Measurements from ENCODE around the gene TAOK2. TPM values are rescaled to one million over a fixed set of nuclear protein-coding genes. Genes with fewer than 3 reads are reported as not detected.

TAOK2 gene
- total RNA-seq, 1 experiment from 2014 or later: 56.7 TPM

DNA sequence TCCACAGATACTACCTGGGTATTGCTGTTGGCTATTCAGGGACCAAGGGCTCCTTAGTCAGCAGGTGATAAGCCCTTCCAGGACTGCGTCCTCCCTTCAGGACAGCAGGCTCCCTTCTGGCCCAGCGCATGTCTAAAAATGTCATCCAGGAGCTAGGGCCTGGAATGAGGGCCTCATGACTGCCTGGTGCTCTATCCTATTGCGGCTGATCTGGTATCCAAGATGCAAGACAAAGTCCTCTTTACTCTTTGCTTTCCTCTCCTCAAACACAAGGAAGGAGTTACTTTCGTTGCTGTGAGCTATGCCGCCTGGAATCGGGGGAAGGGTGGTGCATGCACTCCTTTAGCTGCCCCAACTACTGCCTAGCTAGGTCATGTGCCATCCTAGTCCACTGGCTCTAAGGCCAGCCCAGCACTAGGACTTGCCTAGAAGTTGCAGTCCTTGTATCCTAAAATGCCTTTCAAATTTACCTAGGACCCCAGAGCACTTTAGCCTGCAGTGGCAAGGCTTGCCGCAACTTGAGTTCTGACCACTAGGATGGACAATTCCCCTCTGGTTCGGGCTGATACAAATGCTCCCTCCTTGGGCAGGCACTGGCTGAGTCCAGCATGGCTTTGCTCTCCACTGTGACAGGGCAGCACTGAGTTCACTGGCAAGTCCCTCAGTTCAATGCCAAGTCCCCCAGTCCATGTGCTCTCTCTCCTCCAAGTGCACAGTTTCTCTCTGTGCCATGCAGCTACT lies 21.9 kb upstream of the TAOK2 start:
- DNase-seq (ENCODE audit: low read depth, low spot score) (no peak), ATAC-seq (peak; percentile 66)
- Histone ChIP-seq H3K27me3 (ENCODE audit: insufficient read depth, low read length) (no peaks in the 10 kb centered on the region), H2AFZ (ENCODE audit: low read depth, low read length, poor library complexity, severe bottlenecking) (no peak overlapping the region), H3K36me3 (ENCODE audit: control insufficient read depth in 1 of 2, insufficient read depth in 2 of 2, low read length in 2 of 2) (no peaks in the 10 kb centered on the region), H3K4me1 (ENCODE audit: control insufficient read depth in 1 of 2, insufficient read depth in 2 of 2, low read length in 2 of 2) (no peaks in the 10 kb centered on the region), H3K27ac (ENCODE audit: low read depth, low read length) (no peak overlapping the region), H3K4me3 (replicated peaks in 1 of 2; ENCODE audit: low read depth in 1 of 2, low read length in 2 of 2) (no peak overlapping the region), H3K4me2 (ENCODE audit: low read length) (no peak overlapping the region), H3K79me2 (ENCODE audit: insufficient read depth, low read length) (no peaks in the 10 kb centered on the region), H3K9ac (ENCODE audit: low read length) (no peak overlapping the region), H3K9me2 (ENCODE audit: insufficient read depth) (no peaks in the 10 kb centered on the region), H3K9me3 (ENCODE audit: control insufficient read depth in 1 of 2, insufficient read depth in 1 of 2, low read depth in 1 of 2, low read length in 2 of 2) (no peaks in the 10 kb centered on the region), H4K20me1 (ENCODE audit: insufficient read depth) (no peaks in the 10 kb centered on the region)
- ChIA-PET CTCF (no interaction called here), RAD21 (ENCODE audit: low non-redundant PET in 1 of 2, low total read pairs in 2 of 2, uncharacterized antibody in 2 of 2, unreplicated experiment in 2 of 2) (no interaction called here), POLR2A (no interaction called here)
- TF ChIP-seq, protein P1, sequence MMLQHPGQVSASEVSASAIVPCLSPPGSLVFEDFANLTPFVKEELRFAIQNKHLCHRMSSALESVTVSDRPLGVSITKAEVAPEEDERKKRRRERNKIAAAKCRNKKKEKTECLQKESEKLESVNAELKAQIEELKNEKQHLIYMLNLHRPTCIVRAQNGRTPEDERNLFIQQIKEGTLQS (IDR thresholded peaks at IDR 0.05): no peak
- TF ChIP-seq, protein P2, sequence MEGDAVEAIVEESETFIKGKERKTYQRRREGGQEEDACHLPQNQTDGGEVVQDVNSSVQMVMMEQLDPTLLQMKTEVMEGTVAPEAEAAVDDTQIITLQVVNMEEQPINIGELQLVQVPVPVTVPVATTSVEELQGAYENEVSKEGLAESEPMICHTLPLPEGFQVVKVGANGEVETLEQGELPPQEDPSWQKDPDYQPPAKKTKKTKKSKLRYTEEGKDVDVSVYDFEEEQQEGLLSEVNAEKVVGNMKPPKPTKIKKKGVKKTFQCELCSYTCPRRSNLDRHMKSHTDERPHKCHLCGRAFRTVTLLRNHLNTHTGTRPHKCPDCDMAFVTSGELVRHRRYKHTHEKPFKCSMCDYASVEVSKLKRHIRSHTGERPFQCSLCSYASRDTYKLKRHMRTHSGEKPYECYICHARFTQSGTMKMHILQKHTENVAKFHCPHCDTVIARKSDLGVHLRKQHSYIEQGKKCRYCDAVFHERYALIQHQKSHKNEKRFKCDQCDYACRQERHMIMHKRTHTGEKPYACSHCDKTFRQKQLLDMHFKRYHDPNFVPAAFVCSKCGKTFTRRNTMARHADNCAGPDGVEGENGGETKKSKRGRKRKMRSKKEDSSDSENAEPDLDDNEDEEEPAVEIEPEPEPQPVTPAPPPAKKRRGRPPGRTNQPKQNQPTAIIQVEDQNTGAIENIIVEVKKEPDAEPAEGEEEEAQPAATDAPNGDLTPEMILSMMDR (IDR thresholded peaks at IDR 0.05 in 2 of 3, conservative IDR thresholded peaks at IDR 0.05 in 1 of 3; ENCODE audit: borderline replicate concordance in 1 of 3, insufficient read depth in 1 of 3, low read depth in 2 of 3, low read length in 2 of 3): peak in 2 of 3 experiments; percentile 34 to 35; a peak in 2 of 6 replicates
- intact Hi-C loops (cut with micrococcal nuclease): no loop called here
- no TSS peak for BruUV-seq (replicated peaks)

DNA sequence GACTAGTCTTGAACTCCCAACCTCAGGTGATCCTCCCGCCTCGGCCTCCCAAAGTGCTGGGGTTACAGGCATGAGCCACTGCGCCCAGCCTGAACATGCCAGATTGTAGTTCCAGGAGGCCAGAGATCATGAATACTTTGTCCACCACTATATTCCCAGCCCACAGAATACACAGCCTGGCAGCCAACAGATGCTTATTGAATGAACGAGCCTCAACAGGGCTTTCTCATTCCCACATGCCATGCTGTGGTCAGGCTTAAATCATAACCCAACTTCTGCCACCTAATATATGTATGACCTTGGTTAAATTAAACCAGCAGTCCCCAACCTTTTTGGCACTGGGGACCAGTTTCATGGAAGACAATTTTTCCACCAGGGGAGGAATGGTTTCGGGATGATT lies 14.9 kb upstream of the TAOK2 start:
- Histone ChIP-seq H4K20me1 (ENCODE audit: insufficient read depth) (no peaks in the 10 kb centered on the region), H3K4me2 (ENCODE audit: low read length) (no peak overlapping the region), H3K9me3 (ENCODE audit: control insufficient read depth in 1 of 2, insufficient read depth in 1 of 2, low read depth in 1 of 2, low read length in 2 of 2) (no peaks in the 10 kb centered on the region), H3K4me1 (ENCODE audit: control insufficient read depth in 1 of 2, insufficient read depth in 2 of 2, low read length in 2 of 2) (peaks cover 11 to 24% of the 10 kb centered on the region in 2 experiments), H3K4me3 (replicated peaks in 1 of 2; ENCODE audit: low read depth in 1 of 2, low read length in 2 of 2) (no peak overlapping the region), H3K27ac (ENCODE audit: low read depth, low read length) (no peak overlapping the region), H3K9ac (ENCODE audit: low read length) (no peak overlapping the region), H3K36me3 (ENCODE audit: control insufficient read depth in 1 of 2, insufficient read depth in 2 of 2, low read length in 2 of 2) (no peaks in the 10 kb centered on the region), H2AFZ (ENCODE audit: low read depth, low read length, poor library complexity, severe bottlenecking) (no peak overlapping the region), H3K9me2 (ENCODE audit: insufficient read depth) (no peaks in the 10 kb centered on the region), H3K27me3 (ENCODE audit: insufficient read depth, low read length) (no peaks in the 10 kb centered on the region), H3K79me2 (ENCODE audit: insufficient read depth, low read length) (no peaks in the 10 kb centered on the region)
- no TSS peak for BruUV-seq (replicated peaks)
- CTCF ChIA-PET: interaction anchor here (0.7 kb wide), 1 partner anchor 44 kb away, joined by 3 read pairs; no protein-coding TSS in a partner anchor
- RAD21 ChIA-PET (ENCODE audit: low non-redundant PET in 1 of 2, low total read pairs in 2 of 2, uncharacterized antibody in 2 of 2, unreplicated experiment in 2 of 2): no interaction called here
- POLR2A ChIA-PET: no interaction called here
- no peak for DNase-seq (ENCODE audit: low read depth, low spot score)
- intact Hi-C loops (cut with micrococcal nuclease): no loop called here
- no peak for ATAC-seq
- TF ChIP-seq SP1 (IDR thresholded peaks at IDR 0.05; ENCODE audit: low read depth) (no peak), ZNF274 (IDR thresholded peaks at IDR 0.05; ENCODE audit: low read depth, low read length) (no peak), CBX3 (IDR thresholded peaks at IDR 0.05; ENCODE audit: low read depth) (no peak), EZH2phosphoT487 (IDR thresholded peaks at IDR 0.05; ENCODE audit: borderline replicate concordance) (no peak), ZFX (IDR thresholded peaks at IDR 0.05) (no peak)
- TF ChIP-seq, protein P3, sequence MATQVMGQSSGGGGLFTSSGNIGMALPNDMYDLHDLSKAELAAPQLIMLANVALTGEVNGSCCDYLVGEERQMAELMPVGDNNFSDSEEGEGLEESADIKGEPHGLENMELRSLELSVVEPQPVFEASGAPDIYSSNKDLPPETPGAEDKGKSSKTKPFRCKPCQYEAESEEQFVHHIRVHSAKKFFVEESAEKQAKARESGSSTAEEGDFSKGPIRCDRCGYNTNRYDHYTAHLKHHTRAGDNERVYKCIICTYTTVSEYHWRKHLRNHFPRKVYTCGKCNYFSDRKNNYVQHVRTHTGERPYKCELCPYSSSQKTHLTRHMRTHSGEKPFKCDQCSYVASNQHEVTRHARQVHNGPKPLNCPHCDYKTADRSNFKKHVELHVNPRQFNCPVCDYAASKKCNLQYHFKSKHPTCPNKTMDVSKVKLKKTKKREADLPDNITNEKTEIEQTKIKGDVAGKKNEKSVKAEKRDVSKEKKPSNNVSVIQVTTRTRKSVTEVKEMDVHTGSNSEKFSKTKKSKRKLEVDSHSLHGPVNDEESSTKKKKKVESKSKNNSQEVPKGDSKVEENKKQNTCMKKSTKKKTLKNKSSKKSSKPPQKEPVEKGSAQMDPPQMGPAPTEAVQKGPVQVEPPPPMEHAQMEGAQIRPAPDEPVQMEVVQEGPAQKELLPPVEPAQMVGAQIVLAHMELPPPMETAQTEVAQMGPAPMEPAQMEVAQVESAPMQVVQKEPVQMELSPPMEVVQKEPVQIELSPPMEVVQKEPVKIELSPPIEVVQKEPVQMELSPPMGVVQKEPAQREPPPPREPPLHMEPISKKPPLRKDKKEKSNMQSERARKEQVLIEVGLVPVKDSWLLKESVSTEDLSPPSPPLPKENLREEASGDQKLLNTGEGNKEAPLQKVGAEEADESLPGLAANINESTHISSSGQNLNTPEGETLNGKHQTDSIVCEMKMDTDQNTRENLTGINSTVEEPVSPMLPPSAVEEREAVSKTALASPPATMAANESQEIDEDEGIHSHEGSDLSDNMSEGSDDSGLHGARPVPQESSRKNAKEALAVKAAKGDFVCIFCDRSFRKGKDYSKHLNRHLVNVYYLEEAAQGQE (IDR thresholded peaks at IDR 0.05; ENCODE audit: low read depth): no peak
- TF ChIP-seq, protein P4, sequence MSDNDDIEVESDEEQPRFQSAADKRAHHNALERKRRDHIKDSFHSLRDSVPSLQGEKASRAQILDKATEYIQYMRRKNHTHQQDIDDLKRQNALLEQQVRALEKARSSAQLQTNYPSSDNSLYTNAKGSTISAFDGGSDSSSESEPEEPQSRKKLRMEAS (IDR thresholded peaks at IDR 0.05): no peak
- TF ChIP-seq, protein P5, sequence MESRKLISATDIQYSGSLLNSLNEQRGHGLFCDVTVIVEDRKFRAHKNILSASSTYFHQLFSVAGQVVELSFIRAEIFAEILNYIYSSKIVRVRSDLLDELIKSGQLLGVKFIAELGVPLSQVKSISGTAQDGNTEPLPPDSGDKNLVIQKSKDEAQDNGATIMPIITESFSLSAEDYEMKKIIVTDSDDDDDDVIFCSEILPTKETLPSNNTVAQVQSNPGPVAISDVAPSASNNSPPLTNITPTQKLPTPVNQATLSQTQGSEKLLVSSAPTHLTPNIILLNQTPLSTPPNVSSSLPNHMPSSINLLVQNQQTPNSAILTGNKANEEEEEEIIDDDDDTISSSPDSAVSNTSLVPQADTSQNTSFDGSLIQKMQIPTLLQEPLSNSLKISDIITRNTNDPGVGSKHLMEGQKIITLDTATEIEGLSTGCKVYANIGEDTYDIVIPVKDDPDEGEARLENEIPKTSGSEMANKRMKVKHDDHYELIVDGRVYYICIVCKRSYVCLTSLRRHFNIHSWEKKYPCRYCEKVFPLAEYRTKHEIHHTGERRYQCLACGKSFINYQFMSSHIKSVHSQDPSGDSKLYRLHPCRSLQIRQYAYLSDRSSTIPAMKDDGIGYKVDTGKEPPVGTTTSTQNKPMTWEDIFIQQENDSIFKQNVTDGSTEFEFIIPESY (IDR thresholded peaks at IDR 0.05; ENCODE audit: extremely low read depth, insufficient replicate concordance, low read length): no peak
